Measurements from ENCODE around the gene STRN. TPM values are rescaled to one million over a fixed set of nuclear protein-coding genes. Genes with fewer than 3 reads are reported as not detected.

The STRN gene
- total and polyA plus RNA-seq, 2 of the 13 experiments (the other 11 are each of a cell fraction or from before 2014, with no cell fraction given), result 10.4 to 19.3 TPM

GRCh38 chr2:36966370-36967235 lies at the start of gene STRN (continued):
- TF ChIP-seq PAXIP1 (CRISPR knock-in tag; conservative IDR thresholded peaks at IDR 0.05) (no peak; the same call in 1 of the 2 replicates), STAT5B (CRISPR knock-in tag; IDR thresholded peaks at IDR 0.05) (no peak), CSRNP1 (CRISPR knock-in tag; IDR thresholded peaks at IDR 0.05) (peak; percentile 66; the same call in 1 of the 2 replicates), GATA4 (IDR thresholded peaks at IDR 0.05; ENCODE audit: borderline replicate concordance, low read depth) (peak; percentile 49), MTA1 (CRISPR knock-in tag; IDR thresholded peaks at IDR 0.05; ENCODE audit: borderline replicate concordance) (no peak), ZNF713 (CRISPR knock-in tag; IDR thresholded peaks at IDR 0.05) (no peak), SRSF4 (IDR thresholded peaks at IDR 0.05; ENCODE audit: low read depth, low read length, poor library complexity, severe bottlenecking) (no peak), ZNF430 (CRISPR knock-in tag; IDR thresholded peaks at IDR 0.05) (peak; percentile 82), ZBTB40 (IDR thresholded peaks at IDR 0.05) (no peak), ZBTB40 (CRISPR knock-in tag; IDR thresholded peaks at IDR 0.05) (peak; percentile 91), ZNF781 (CRISPR knock-in tag; IDR thresholded peaks at IDR 0.05; ENCODE audit: borderline replicate concordance, not compliant biosample characterization) (peak; percentile 66)
